GM12878 (cell line): Measurements from ENCODE around the gene SCG3. TPM values are rescaled to one million over a fixed set of nuclear protein-coding genes. Genes with fewer than 3 reads are reported as not detected.

Source experiments
- ATAC-seq: fragments of 200-7000 bp; cut with Tn5 transposase; 3 replicates; pipeline ENCODE4 v1.9.1; 2020; ENCODE audit warnings: mild to moderate bottlenecking, moderate library complexity
- BruUV-seq: library from RNA; stranded (reverse); fragments of 400-500 nt; replicated peaks from 2 replicates; lab custom pipeline; 2021; lab: Mats Ljungman, UMichigan
- CTCF ChIA-PET: fragments of 300-600 bp; sonication (Branson Sonifier 250); formaldehyde crosslinking; extraction: SDS; loops from one replicate; lab custom pipeline; 2021; ENCODE audit warnings: inconsistent platforms; lab: Yijun Ruan, JAX
- POLR2A ChIA-PET: fragments of 350-600 bp; formaldehyde crosslinking; extraction: SDS; loops from one replicate; lab custom pipeline; 2021; ENCODE audit warnings: inconsistent platforms; lab: Charles Lee
- RAD21 ChIA-PET: fragments of 300-600 bp; sonication (Branson Sonifier 250); formaldehyde crosslinking; loops from one replicate; lab custom pipeline; 2023; ENCODE audit warnings: antibody characterized with exemption; ENCODE audit not compliant: unreplicated experiment; lab: Charles Lee
- SMC1A ChIA-PET: fragments of 300-600 bp; sonication (Branson Sonifier 250); formaldehyde crosslinking; loops from one replicate; lab custom pipeline; 2023; ENCODE audit not compliant: unreplicated experiment, uncharacterized antibody; lab: Charles Lee
- DNase-seq: peaks from one replicate; pipeline ENCODE4 v3.0.0-alpha.2; 2011; ENCODE audit warnings: low read depth, low spot score
- FAIRE-seq: peaks from 3 replicates; lab custom pipeline; 2011; peaks lifted over from hg19 to GRCh38; lab: Jason Lieb, UNC
- H2AFZ ChIP-seq: 2 replicates; pipeline ENCODE4 v1.6.0; 2011; ENCODE audit warnings: low read depth, low read length, control low read depth; ENCODE audit not compliant: control insufficient read depth
- H3K27ac ChIP-seq: 2 replicates; pipeline ENCODE4 v1.5.1; 2011; ENCODE audit warnings: control low read depth; ENCODE audit not compliant: control insufficient read depth, insufficient read depth
- H3K27me3 ChIP-seq, 2 experiments: replicated peaks in 1 of 2; 2 replicates each; pipeline versions ENCODE4 v1.6.0 to v1.6.1; 2011; ENCODE audit warnings: low read length in 1 of 2; ENCODE audit not compliant: control insufficient read depth in 2 of 2, insufficient read depth in 2 of 2
- H3K36me3 ChIP-seq, 2 experiments: 2 replicates each; pipeline ENCODE4 v1.5.1; 2011; ENCODE audit warnings: low read length in 1 of 2; ENCODE audit not compliant: control insufficient read depth in 2 of 2, insufficient read depth in 2 of 2
- H3K4me1 ChIP-seq: 2 replicates; pipeline ENCODE4 v1.6.1; 2011; ENCODE audit warnings: mild to moderate bottlenecking, low read length, moderate library complexity, mixed read lengths; ENCODE audit not compliant: control insufficient read depth, insufficient read depth
- H3K4me2 ChIP-seq: 2 replicates; pipeline ENCODE4 v1.6.0; 2011; ENCODE audit warnings: control low read depth; ENCODE audit not compliant: control insufficient read depth, insufficient read depth
- H3K4me3 ChIP-seq: fragments of 200-600 bp; sonication (generic); 2 replicates; pipeline ENCODE4 v1.5.1; 2016
- H3K79me2 ChIP-seq: 2 replicates; pipeline ENCODE4 v1.6.0; 2011; ENCODE audit warnings: low read length; ENCODE audit not compliant: control insufficient read depth, insufficient read depth
- H3K9ac ChIP-seq: 2 replicates; pipeline ENCODE4 v1.8.0; 2011; ENCODE audit warnings: low read length, control low read depth, mixed read lengths; ENCODE audit not compliant: control insufficient read depth, insufficient read depth
- H3K9me3 ChIP-seq: replicated peaks from 3 replicates; pipeline ENCODE4 v1.5.1; 2011; ENCODE audit warnings: mild to moderate bottlenecking, low read length; ENCODE audit not compliant: control insufficient read depth, insufficient read depth
- H4K20me1 ChIP-seq: 2 replicates; pipeline ENCODE4 v1.6.0; 2011; ENCODE audit not compliant: control insufficient read depth, insufficient read depth
- ATF2 ChIP-seq: IDR thresholded peaks from 2 replicates; pipeline ENCODE4 v1.6.1; 2012; ENCODE audit warnings: low read length, inconsistent platforms
- ATF7 ChIP-seq: fragments of 450-650 bp; IDR thresholded peaks from 2 replicates; pipeline ENCODE4 v1.6.1; 2016; ENCODE audit warnings: low read depth, mild to moderate bottlenecking
- CHD4 ChIP-seq: fragments of 200-600 bp; sonication (generic); IDR thresholded peaks from 2 replicates; pipeline ENCODE4 v1.6.1; 2016; ENCODE audit warnings: mild to moderate bottlenecking
- EZH2 ChIP-seq: IDR thresholded peaks from 2 replicates; pipeline ENCODE4 v1.6.1; 2012; ENCODE audit warnings: low read depth, mild to moderate bottlenecking, control low read depth, inconsistent platforms, low read length, borderline replicate concordance; ENCODE audit not compliant: control insufficient read depth
- HDAC2 ChIP-seq: fragments of 200-600 bp; sonication (generic); IDR thresholded peaks from 2 replicates; pipeline ENCODE4 v1.6.1; 2017
- MLLT1 ChIP-seq: fragments of 450-650 bp; IDR thresholded peaks from 2 replicates; pipeline ENCODE4 v1.6.1; 2016; ENCODE audit warnings: mild to moderate bottlenecking
- POLR2A ChIP-seq: IDR thresholded peaks from 2 replicates; pipeline ENCODE4 v1.6.1; 2011; ENCODE audit warnings: low read depth, mild to moderate bottlenecking, low read length
- POU2F2 ChIP-seq: IDR thresholded peaks from 3 replicates; pipeline ENCODE4 v1.6.1; 2011; ENCODE audit warnings: low read depth, mild to moderate bottlenecking, low read length, borderline replicate concordance
- SKIL ChIP-seq: fragments of 450-650 bp; IDR thresholded peaks from 2 replicates; pipeline ENCODE4 v1.6.1; 2017; ENCODE audit warnings: mild to moderate bottlenecking, low read depth, inconsistent platforms; ENCODE audit not compliant: poor library complexity, severe bottlenecking
- SMAD5 ChIP-seq: IDR thresholded peaks from 2 replicates; pipeline ENCODE4 v1.6.1; 2016; ENCODE audit warnings: antibody characterized with exemption, low read depth
- SMC3 ChIP-seq: IDR thresholded peaks from 2 replicates; pipeline ENCODE4 v1.6.1; 2011; ENCODE audit warnings: low read length, improper control_type of control experiment, borderline replicate concordance
- TCF3 ChIP-seq: IDR thresholded peaks from 2 replicates; pipeline ENCODE4 v1.6.1; 2012; ENCODE audit warnings: low read depth, mild to moderate bottlenecking, low read length, borderline replicate concordance; ENCODE audit not compliant: insufficient read depth
- ZBTB40 ChIP-seq: fragments of 450-650 bp; IDR thresholded peaks from 2 replicates; pipeline ENCODE4 v1.6.1; 2016; ENCODE audit warnings: mild to moderate bottlenecking, moderate library complexity, borderline replicate concordance
- WGBS: methylation state at CpG from one replicate; pipeline ENCODE4 v1.1.6; 2016; ENCODE audit warnings: low lambda C conversion rate; ENCODE audit not compliant: insufficient replicate concordance, insufficient coverage; ENCODE audit errors: missing lambda C conversion rate; 5-methylcytosine and 5-hydroxymethylcytosine counted together
- in situ Hi-C: fragments of 300-500 bp; cut with MboI; formaldehyde crosslinking; loops from 9 replicates; pipeline ENCODE4 v1.14.3; 2018; ENCODE audit warnings: mixed read lengths
- intact Hi-C: fragments of 100-400 bp; cut with micrococcal nuclease; formaldehyde crosslinking; loops from one replicate; pipeline ENCODE4 v1.14.2; 2022; ENCODE audit not compliant: unreplicated experiment
- polyA plus RNA-seq, 11 experiments: library from polyadenylated mRNA; depleted of rRNA in 4 of 11; unstranded in 6 of 11; stranded (reverse) in 5 of 11; fragments of >200 nt; fragmentation: Nextera tagmentation in 4 of 11; fragmentation: Illumina TruSeq in 1 of 11; extraction: Ambion mirVana in 4 of 11; extraction: Trizol in 1 of 11; gene quantifications; 1 replicate in 1 of 11; 2 replicates in 10 of 11; pipeline versions ENCODE4 v1.2.1 to v1.2.3, GENCODE V29; 2011 to 2016; ENCODE audit warnings: inconsistent platforms in 2 of 11, missing spikeins in 2 of 11, low read depth in 1 of 11
- total RNA-seq, 4 experiments: library from RNA; depleted of rRNA in 3 of 4; stranded (reverse); fragments of >200 nt in 3 of 4; fragmentation: Illumina TruSeq in 1 of 4; extraction: Trizol in 1 of 4; gene quantifications; 2 replicates each; pipeline versions ENCODE4 v1.2.1 to v1.2.3, GENCODE V29; 2013 to 2021

SCG3 gene
- total and polyA plus RNA-seq, 10 of the 15 experiments (the other 5 are each of a cell fraction or from before 2014, with no cell fraction given) = 0.03 to 0.15 (median 0.04) TPM; not detected in 7

GRCh38 chr15:51720201-51720995, 39.1 kb downstream of the SCG3 start:
- ChIA-PET RAD21 (interaction anchor here (0.9 kb wide), 1 partner anchor 56 kb away, joined by 3 read pairs; no protein-coding TSS in a partner anchor), SMC1A (interaction anchor here (1.4 kb wide), 1 partner anchor 25 kb away, joined by 5 read pairs; no protein-coding TSS in a partner anchor), CTCF (interaction anchor here (2.0 kb wide), 1 partner anchor 11 kb away, joined by 6 read pairs; no protein-coding TSS in a partner anchor), POLR2A (no interaction called here)
- no peak overlapping the region for H3K4me3 ChIP-seq
- WGBS = 83% methylated on average over 8 of the region's 8 CpGs
- peaks cover 3% of the 10 kb centered on the region; the same call in 1 of the 2 replicates for H3K79me2 ChIP-seq
- H3K4me1 ChIP-seq = no peaks in the 10 kb centered on the region
- ATAC-seq (no peak), FAIRE-seq (no peak), DNase-seq (no peak)
- intact Hi-C loops = no loop called here
- H3K27me3 ChIP-seq = no peaks in the 10 kb centered on the region
- no peak overlapping the region for H2AFZ ChIP-seq
- no peak overlapping the region for H3K4me2 ChIP-seq
- H3K9me3 ChIP-seq = no peaks in the 10 kb centered on the region
- no TSS peak for BruUV-seq
- H3K27ac ChIP-seq = no peak overlapping the region
- no peaks in the 10 kb centered on the region for H4K20me1 ChIP-seq
- H3K36me3 ChIP-seq = peaks cover 0 to 9% of the 10 kb centered on the region in 2 experiments; a peak in 3 of 4 replicates
- no peak overlapping the region for H3K9ac ChIP-seq
- in situ Hi-C loops = no loop called here
- no peak for TF ChIP-seq SMAD5
- no peak for TF ChIP-seq HDAC2
- TF ChIP-seq ATF7 = no peak
- TF ChIP-seq ZBTB40 = no peak
- TF ChIP-seq SKIL = no peak
- no peak for TF ChIP-seq MLLT1
- TF ChIP-seq ATF2 = no peak
- no peak for TF ChIP-seq POLR2A
- no peak for TF ChIP-seq EZH2
- TF ChIP-seq POU2F2 = no peak
- TF ChIP-seq SMC3 = no peak
- TF ChIP-seq CHD4 = no peak
- no peak for TF ChIP-seq TCF3
